ENCODE data around the gene OR2T10. TPM values are rescaled to one million over a fixed set of nuclear protein-coding genes. Genes with fewer than 3 reads are reported as not detected.
"Not testable (repeated sequence)": the region's sequence is repeated elsewhere in the genome, so short reads cannot be mapped to it uniquely, and the experiment has no call there.

The OR2T10 gene, protein sequence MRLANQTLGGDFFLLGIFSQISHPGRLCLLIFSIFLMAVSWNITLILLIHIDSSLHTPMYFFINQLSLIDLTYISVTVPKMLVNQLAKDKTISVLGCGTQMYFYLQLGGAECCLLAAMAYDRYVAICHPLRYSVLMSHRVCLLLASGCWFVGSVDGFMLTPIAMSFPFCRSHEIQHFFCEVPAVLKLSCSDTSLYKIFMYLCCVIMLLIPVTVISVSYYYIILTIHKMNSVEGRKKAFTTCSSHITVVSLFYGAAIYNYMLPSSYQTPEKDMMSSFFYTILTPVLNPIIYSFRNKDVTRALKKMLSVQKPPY
- total RNA-seq = not detected in 2 replicates

- no peak for DNase-seq (ENCODE audit: low read depth in 2 of 2)
These were observed at the start of gene OR2T10 for GRCh38 chr1:248597589-248597988. OR2T10 (minus strand) TSS chr1:248597700; CDS start chr1:248593768, 3,932 bp downstream.

- not testable (repeated sequence) for DNase-seq (ENCODE audit: low read depth in 2 of 2)
These were observed 47.7 kb upstream of the OR2T10 start, which contains the start of gene OR2T35 for GRCh38 chr1:248645178-248645577. OR2T35 (minus strand) TSS chr1:248645278; CDS start chr1:248639258, 6,020 bp downstream.

GRCh38 chr1:248642971-248643651 is 45.6 kb upstream of the OR2T10 start:
- DNase-seq (ENCODE audit: low read depth in 2 of 2) = not testable (repeated sequence)

DNA sequence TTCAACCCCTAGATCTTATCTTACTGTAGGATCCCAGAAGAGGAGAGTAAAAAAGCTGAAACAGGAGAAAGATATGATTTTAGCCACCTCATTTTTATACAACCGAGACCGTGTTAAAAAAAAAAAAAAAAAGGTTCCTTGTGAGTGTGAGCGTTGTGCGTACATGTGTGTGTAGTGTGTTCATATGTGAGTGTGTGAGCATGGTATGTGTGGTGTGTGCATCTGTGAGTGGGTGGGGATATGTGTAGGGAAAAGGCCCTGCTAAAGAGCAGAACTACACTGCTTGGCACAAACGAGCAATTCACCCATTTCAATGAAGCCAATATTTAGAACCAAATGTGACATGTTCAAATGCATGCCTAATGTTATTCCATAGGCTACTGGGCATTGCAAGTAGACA is 44.1 kb upstream of the OR2T10 start:
- DNase-seq (ENCODE audit: low read depth in 2 of 2) = not testable (repeated sequence)

- DNase-seq (ENCODE audit: low read depth in 2 of 2) = not testable (repeated sequence)
These were observed 43.4 kb upstream of the OR2T10 start for GRCh38 chr1:248640906-248641305.

GRCh38 chr1:248639652-248640051 is 42.2 kb upstream of the OR2T10 start:
- DNase-seq (ENCODE audit: low read depth in 2 of 2) = not testable (repeated sequence)

GRCh38 chr1:248636612-248637011 is 39.1 kb upstream of the OR2T10 start:
- not testable (repeated sequence) for DNase-seq (ENCODE audit: low read depth in 2 of 2)

DNA sequence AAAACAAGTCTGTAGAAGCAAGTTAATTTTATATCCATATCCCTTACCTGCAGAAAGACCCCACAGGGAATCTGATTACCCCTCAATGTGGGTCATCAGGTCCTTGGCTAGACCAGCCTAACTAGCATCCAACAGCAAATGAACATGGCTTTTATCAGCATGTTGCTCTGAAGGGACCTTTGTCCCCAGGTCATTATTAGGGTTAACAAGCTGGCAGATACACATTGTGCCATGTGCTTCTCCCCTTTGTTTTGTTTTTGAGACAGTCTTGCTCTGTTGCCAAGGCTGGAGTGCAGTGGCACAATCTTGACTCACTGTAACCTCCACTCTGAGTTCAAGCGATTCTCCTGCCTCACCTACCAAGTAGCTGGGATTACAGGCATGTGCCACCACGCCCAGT is 37.5 kb upstream of the OR2T10 start, which contains the start of gene OR2T11:
TSS of gene OR2T11 (minus strand) at position 101 of the 400 bp plus-strand sequence. CDS start 7,963 bp downstream, outside the sequence.
- not testable (repeated sequence) for DNase-seq (ENCODE audit: low read depth in 2 of 2)

DNA sequence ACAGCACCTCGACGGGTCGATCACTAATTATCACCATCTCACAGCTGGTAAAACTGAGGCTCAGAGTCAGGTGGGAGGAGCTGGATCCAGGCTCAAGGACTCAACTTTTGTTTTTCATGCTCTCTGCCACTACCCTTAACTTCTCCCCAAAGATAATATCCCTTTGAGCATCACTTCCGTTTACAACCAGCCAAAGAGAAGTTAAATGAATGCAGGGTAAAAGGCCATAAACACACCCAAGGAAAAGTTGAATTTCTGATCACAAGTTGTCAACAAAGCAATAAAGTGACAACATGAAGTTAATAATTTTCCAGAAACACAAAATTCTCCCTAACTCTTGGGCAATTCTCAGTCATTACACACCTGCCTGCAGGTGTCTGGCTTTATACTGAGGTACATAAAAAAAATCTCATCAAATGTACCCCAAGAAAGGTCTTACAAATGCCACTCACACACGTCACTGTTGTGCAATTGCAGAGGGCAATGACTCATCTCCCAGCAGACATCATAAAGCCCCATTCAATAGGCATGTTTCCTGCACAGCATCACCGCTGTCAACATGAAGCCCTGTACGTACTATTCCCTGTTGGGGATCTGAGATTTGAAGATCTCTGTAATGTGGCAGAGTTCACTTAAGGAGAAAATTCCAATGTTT is 34.0 kb upstream of the OR2T10 start:
- DNase-seq (ENCODE audit: low read depth in 2 of 2) = no peak

DNA sequence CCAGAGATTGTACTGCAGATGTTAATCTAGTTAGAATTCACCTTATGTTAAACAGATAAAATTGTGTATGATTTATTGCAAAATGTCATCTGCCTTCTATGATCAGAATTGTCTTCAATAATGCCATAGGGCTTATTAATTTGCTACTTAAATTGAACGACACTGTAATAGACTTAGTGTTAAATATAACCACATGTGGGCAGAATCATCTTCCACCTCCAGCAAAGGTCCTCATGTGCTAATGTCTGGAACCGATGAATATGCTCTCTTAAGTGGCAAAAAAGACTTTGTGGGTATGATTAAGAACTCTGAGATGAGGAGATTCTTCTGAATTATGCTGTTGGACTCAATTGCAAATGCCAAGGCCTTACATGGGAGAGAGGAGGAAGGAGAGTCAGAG is 33.1 kb upstream of the OR2T10 start:
- no peak for DNase-seq (ENCODE audit: low read depth in 2 of 2)

DNA sequence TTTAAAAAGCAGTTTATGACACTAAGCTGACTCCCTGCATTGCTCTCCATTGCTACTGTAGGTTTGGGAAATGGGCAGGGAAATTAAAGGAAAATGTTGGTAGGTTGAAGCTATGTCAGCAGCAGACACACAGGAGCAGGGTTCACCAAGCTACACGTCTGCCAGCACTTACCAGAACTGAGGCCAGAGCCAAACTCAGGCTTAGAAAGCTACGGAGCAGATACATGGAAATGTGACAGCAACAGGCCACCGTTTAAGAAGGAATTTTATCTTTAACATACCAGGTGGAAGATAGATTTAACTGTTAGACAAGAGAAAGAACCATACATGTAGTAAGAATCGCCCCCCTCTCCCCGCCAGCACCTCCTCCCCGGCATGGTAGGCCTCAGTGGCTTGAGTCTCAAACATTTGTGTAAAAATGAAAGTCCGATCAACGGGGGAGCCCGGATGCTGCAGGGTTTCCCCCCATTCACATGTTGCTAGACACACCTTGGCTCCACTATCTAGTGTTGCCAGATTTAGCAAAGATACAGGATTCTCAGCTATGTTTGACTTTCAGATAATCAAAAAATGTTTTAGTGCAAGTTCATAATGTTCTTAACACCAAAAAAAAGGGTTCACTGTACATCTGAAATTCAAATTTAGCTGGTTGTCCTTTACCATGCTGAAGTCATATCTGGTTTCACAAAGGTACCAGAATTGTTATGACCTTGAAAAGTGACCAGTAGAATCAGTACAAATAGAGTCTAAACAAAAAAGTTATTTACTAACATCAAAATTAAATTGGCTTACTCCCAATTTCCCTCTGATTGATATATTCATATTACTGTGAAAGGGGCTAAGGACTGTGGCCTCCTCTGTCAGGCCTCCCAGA is 30.7 kb upstream of the OR2T10 start:
- DNase-seq (ENCODE audit: low read depth in 2 of 2) = no peak

DNA sequence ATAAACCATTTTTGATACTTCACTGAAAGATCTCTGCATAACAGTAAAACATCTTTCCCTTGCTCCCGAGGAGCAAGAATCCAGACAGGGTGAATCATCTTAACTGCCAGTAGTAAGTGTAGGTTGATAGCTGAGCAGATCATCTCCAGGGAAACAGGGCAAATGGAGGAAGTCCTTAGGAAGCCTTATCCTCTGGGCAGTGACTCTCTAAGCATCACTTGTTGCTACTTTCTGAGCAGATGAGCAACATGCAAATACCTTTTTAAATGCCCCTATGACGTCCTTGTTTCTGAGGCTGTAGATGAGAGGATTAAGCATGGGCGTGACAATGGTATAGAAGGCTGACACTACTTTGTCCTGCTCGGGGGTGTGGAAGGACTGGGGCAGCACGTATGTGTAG is 28.5 kb upstream of the OR2T10 start:
- no peak for DNase-seq (ENCODE audit: low read depth in 2 of 2)

- DNase-seq (ENCODE audit: low read depth in 2 of 2) = no peak
These were observed 27.7 kb upstream of the OR2T10 start for GRCh38 chr1:248625166-248625565.

DNA sequence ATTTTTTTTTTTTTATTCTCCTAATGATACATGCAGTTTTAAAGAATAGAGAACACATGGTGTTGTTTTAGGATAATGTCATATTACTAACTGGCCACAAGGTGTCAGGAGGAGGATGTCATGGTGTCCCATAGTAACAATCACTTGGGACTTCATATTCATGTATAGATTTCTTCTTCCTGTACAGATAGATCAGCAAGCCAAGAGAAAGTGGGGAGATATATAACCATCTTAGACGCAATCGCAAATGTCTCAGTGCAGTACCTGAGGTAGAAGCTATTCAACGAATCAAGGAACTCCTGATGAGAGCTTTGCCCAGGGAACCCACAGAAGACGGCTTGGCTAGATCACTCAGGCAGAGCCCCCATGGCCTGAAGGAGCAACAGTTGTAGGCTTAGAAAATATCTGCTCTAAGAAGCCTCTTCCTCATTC is 25.1 kb upstream of the OR2T10 start:
- DNase-seq (ENCODE audit: low read depth in 2 of 2) = peak; percentile 10 to 27

GRCh38 chr1:248621770-248622169 is 24.3 kb upstream of the OR2T10 start:
- DNase-seq (ENCODE audit: low read depth in 2 of 2) = no peak

DNA sequence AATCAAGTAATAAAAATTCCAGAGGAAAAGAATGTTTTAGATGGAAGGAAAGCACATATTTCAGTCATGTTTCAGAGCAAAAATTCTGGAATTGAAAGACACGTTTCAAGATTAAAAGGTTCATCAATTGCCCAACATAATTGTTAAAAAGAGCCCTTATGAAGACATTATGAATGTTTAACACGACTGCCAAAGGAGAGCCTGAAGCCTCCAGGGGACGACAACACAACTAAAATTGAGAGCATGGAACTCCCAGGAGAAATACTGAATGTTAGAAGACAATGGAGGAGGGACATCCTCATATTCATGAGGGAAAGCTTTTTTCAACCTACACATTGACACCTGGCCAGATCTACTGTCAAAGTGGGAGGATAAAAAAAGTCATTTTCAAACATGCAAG is 21.4 kb upstream of the OR2T10 start:
- peak; percentile 6 to 25 for DNase-seq (ENCODE audit: low read depth in 2 of 2)

DNA sequence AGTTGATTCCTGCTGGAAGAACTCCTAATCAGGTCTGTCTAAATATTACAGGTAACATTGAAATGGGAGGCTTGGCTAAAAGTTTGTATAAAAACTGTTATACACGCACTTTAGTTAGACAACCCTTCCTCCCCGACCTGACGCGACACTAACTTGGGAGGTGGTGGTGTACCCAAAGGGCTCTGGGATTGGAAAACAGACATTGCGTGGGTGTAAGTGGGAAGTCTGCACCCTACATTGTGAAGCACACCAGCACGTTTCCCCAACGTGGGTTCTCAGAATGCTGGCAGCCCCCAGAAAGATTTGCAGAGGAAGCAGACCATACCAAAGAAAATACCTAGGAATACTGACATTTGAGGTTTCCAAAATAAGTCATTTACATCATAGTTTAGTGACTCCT is 20.6 kb upstream of the OR2T10 start:
- no peak for DNase-seq (ENCODE audit: low read depth in 2 of 2)

DNA sequence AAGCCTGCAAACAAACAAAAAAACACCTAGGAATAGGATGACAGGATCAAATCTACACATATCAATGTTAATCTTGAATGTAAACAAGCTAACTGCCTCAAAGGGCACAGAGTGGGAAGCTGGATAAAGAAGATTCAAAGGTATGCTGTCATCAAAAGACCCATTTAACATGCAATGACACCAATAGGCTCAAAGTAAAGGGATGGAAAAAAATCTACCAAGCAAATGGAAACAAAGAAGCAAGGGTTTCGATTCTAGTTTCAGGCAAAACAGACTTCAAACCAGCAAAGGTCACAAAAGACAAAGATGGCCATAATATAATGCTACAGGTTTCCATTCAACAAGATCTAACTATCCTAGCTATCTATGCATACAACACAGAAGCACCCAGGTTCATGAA is 16.2 kb upstream of the OR2T10 start:
- DNase-seq (ENCODE audit: low read depth in 2 of 2) = no peak

- DNase-seq (ENCODE audit: low read depth in 2 of 2) = no peak
These were observed 14.4 kb upstream of the OR2T10 start for GRCh38 chr1:248611883-248612414.

- no peak for DNase-seq (ENCODE audit: low read depth in 2 of 2)
These were observed 12.8 kb upstream of the OR2T10 start for GRCh38 chr1:248610301-248610700.

GRCh38 chr1:248599396-248599795 is 1.9 kb upstream of the OR2T10 start:
- no peak for DNase-seq (ENCODE audit: low read depth in 2 of 2)
